Forelimb muscle (tissue), 1 donor: ENCODE results near the gene TMEM167A. TPM values are rescaled to one million over a fixed set of nuclear protein-coding genes. Genes with fewer than 3 reads are reported as not detected.

ENCODE experiments used
- DNase-seq: peaks from one replicate; pipeline ENCODE4 v3.0.0-alpha.2; 2013; ENCODE audit warnings: low read depth
- polyA plus RNA-seq: library from polyadenylated mRNA; unstranded; fragments of 120-200 nt; gene quantifications from one replicate; pipeline ENCODE4 v1.2.1, GENCODE V29; 2013; ENCODE audit not compliant: insufficient read length

TMEM167A gene, protein sequence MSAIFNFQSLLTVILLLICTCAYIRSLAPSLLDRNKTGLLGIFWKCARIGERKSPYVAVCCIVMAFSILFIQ
- 56.2 TPM for polyA plus RNA-seq

DNA sequence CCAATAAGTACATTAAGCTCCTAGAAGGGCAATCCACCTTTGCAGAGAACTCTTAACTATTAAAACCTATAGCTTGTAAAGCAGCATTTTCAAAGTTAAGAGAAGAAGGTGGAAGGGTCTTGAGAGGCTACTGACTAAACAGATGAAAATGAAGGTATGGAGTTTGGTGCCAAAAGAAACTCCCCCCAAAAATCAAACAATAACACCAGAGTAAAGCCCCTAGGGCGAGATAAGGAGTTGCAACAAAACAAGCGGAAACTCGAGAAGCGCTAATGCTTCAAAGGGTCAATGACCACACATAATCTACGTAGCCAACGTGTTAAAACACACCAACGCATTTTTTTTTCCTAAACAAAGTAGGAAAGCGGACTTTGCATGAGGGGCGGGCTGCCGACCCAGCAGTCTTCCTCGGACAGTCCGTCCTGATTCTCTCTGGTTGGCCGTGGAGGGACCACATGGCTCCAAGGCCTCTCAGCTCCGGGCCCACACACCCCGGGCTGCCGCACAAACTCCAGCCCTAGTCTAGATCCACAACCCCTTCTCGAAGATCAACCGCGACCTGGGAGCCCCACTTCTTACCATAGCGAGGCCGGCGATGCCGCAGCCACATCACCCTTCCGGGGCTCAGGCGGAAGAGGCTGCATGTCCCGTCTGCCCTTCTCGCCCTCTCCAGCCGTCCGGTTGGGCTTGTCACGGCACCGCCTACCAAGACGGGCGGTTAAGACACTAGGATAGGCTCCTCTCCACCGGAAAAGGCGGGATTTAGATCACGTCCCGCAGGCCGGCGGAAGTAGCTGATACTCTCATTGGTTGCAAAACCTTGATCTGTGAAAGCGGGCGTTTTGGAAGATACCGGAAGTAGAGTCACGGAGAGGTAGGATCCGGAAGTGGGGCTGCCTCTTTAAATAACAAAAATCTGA is at the start of gene TMEM167A, which contains the start of gene XRCC4:
Gene TMEM167A, minus strand, starts transcription at position 653 of the 920 bp plus-strand sequence. Its CDS starts 71 bp downstream, at position 582.
Gene XRCC4, plus strand, starts transcription at position 806 of the 920 bp plus-strand sequence. CDS start 27,373 bp downstream, outside the sequence.
- DNase-seq = peak; percentile 99

DNA sequence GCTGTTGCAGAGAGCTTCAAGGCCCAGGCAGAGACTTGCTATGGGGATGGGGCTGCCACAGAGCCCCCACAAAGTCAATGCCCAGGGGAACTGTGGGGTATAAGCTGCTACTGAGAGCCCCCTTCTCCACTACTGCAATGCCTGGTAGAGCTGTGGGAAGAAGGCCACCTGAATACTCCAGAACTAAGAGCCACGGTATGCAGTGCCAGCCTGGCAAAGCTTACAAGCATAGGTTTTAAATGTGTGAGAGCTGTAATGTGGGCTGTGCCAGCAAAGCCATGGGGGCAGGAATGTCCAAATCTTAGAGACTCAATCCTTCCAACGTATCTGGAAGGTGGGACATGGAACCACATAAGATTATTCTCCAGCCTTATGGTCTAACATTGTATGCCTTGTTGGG is 49.3 kb upstream of the TMEM167A start:
- DNase-seq = no peak

DNA sequence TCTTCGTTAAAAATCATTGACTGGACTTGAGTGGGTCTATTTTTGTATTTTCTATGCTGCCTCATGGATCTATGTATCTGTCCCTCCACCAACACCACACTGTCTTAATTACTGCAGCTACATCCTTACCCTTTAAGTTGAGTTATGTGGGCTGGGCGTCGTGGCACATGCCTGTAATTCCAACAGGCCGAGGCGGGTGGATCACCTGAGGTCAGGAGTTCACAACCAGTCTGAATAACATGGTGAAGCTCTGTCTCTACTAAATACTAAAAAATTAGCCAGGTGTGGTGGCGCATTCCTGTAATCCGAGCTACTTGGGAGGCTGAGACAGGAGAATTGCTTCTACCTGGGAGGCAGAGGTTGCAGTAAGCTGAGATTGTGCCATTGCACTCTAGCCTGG is 48.4 kb upstream of the TMEM167A start:
- DNase-seq = no peak

DNA sequence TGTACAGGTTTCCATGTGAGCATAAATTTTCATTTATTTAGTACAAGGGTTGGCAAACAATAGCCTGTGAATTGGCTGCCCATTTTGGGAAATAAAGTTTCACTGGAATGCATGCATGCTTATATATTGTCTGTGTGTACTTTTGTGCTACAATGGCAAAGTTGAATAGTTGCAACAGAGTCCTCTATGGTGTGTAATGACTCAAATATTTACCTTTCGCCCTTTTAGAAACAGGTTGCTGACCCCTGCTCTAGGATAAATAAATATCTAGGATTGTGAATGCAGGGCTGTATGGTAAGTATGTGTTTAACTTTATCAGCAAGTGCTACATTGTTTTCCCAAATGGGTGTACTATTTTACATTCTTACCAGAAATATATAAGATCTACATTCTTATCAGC is 47.4 kb upstream of the TMEM167A start:
- DNase-seq = no peak

DNA sequence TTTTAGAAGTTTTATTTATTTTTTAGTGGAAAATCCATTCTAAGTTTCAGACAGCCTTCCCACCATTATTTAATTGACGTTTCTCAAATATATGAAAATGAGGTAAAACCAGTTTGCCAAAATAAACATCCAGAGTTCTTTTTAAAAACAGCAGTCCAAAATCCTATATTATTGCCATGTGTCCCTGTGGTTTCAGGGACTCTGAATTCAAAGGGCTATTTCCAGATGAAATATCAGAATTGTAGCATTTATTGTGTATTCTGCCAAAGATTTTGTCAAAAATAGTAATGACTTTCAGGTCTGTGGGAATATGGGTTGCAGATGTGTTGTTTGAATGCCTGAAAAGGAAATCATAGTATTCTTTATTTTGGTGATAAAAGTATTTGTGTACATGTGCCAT is 41.8 kb upstream of the TMEM167A start:
- DNase-seq = peak; percentile 19

DNA sequence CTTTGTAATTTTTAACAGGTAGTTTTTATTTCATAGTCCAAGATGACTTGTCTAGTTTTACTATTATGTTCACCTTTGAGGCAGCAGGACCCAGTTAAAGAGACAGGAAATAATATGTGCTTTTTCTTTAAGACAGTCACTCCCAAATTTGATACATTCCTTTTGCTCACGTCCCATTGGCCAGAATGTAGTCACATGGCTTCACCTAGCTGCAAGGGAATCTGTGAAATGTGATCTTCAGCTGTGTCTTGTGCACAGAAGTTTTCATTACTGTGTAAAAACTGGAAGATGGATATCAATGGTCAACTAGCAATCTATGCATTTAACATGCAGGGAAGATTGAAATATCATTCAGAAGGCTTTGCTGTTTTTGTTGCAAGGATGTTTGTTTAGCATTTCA is 41.3 kb upstream of the TMEM167A start:
- DNase-seq = no peak

DNA sequence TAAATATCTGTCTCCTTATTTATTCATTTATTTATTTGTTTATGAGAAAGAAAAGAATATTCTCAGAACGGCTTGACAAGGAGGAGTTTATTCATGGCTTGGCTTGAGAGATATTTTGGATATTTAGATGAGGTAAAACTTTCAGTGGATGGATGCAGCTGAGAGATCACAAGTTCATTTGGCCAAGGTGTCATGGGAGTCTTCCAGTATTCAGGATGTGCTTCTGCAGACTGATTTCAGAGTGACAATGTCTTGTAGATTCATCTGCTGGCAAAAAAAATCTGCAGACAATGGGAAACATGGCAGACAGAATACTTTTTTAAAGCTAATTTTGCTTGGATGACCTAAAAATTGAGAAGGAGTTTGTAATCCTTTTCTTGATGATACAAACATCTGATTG is 38.6 kb upstream of the TMEM167A start:
- DNase-seq = peak; percentile 31

DNA sequence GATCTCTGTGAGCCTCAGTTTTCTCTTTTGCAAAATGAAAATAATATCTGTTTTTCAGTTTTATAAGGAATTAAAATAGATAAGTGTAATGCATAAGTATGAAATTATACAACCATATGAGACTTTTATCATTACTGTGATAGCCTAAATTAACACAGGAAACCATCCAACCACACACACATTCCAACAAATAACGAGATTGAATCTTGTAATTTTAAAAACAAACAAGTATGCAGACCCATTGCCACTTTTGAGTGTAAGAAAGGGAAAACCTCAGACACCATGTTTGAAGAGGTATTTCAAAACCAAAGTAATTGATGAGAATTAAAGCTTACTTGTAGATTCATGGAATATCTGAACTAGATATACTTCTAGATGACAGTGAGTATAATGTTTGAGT is 32.2 kb upstream of the TMEM167A start:
- DNase-seq = no peak

DNA sequence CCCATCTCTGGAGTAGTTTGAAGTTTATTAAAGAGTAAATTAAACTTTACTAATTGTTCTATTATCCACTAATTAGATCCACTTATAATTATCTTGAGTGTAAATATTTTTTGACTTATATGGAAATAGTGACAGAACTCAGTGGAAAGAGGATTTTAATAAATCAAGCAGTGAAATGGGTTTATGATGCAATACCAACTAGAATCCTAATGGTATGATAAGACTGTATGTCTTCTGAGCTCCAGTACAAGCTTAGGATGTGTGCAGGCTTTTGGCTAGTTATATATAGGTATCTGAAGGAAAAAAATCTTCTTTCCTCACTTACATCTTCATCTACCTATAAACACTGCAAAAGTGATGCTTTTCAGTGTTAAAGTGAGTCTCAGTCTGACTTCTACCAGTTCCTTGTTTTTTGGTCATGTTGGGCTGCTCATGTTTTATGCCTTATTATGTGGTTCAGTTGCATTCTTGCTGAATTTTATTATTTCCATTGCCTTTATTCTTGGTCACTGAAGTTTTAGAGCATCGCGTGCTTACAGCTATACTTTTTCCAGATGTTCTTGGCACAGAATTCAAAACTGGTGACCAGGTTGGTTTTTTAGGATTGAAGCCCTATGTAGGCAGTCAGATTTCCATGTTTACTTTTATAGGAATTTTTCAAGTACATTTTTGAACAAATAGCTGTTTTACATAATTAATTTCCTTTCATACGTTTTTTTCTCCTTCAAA is 30.7 kb upstream of the TMEM167A start:
- DNase-seq = no peak

DNA sequence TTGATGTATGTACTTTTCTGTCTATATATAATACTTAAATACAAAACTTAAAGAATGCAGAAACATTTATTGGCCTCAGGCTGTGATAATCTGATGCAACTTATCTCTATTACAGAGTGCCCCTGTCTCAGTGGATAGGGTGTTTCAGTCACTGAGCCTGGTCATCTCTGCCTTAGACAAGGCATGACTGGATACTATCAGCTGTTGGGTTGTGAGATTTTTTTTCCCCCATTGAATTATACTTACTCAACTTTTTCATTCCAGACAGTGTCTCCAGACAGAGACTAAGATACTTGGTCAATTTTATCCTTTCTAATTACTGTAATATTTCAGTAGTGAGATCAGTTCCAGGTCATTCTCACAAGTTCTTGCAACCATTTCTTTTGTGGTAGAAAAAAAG is 26.8 kb upstream of the TMEM167A start:
- DNase-seq = no peak

DNA sequence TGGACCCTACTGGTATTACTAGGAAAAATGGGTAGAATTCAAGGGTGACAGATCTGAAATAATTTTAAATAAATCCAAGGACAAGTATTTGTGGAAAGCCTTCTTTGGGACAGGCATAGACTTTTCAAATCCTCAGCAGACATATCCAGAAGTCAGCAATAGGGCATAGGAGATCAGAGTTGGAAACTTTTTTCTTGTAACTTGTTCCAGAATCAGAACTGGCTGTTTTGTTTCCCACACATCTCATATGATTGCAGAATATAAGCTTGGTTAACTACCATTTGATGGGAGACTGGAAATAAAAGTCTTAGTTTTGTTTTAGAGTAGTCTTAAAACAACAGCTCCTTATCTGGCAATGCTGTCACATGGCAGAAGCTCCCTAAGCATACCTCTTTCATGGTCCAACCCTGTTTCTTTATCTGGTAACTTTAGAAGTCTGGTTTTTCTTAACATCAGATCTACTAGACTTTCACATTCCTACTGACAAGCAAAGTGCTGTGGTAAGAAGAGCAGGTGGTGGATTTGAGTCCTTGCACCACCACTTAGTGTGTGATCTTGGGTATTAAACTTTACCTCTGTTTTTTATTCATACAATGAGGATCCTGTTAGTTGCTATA is 25.3 kb upstream of the TMEM167A start:
- DNase-seq = no peak

DNA sequence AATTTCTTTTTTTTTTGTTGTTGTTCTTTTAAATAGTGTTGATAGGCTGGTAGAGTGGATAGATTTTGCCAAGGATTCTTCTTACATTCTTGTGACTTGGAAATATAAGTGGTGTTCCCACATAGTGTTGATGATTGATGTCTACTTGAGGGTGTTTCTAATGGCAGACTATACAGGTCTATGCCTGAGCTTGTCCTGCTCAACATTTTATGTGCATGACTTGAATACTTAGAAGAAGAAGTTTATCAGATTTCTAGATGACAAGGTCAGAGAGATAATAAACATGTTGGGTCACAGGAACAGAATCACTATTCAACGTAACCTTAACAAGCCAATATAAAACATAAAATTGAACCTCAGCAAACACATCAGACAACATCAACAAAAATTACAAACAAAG is 24.3 kb upstream of the TMEM167A start:
- no peak for DNase-seq

DNA sequence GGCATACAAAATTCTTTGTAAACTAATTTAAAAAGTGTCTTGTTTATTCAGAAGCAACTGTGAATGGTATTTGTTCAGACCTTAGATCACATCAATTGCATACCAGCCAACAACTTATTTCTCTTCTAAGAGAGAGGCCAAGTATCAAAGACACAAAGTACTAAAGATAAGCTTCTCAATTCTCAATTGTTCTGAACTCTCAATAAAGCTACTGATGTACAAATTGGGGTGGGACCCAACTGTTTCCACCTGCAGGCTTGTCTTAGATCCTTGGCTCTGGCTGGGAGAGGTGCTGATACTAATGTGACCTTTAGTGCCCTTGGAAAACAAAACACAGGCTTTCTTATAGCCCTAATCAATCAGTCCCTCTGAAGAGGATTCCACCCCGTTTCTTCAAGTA is 22.3 kb upstream of the TMEM167A start:
- DNase-seq = no peak

DNA sequence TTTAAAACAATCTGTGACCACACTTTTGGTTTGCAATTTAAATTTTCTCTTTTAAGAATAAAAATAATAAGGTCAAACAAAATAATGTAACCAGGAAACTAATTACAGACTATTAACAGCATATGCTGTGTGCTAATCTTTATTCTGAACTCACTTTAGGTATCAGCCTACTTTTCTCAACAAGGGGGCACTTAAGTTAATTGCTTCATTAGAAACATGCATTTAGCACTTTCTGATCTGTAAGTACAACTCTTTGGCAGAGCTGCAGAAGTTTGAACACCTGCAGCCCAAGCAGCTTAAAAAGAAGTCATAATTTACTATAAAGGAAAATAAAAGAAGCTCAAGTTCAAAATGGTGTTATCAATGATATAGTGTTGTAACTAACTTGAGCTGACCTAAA is 21.8 kb upstream of the TMEM167A start:
- DNase-seq = no peak

DNA sequence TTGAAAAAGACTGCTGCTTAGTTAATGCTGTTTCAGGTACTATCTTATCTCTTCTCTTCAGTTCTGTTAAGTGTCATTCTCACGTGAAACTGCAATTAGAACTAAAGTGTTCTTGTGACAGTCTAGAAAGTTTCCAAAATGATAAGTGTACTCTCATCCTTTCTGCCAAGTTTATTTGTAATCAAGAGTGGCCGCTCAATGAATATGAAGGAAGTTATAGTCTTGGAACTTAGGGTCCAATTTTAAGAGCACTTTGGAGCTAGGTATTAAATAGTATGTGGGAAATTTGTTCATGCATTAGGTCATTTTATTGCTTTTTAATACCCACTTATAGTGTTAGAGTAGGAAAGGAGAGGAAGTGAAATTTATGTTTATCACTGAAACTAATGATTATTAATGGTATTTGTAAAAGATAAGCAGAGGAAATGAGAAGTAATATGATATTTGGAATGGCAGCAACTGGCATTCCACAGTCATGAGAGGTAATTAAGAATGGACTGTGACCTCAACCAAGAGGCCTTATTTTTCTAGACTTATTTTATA is 20.6 kb upstream of the TMEM167A start:
- DNase-seq = no peak

DNA sequence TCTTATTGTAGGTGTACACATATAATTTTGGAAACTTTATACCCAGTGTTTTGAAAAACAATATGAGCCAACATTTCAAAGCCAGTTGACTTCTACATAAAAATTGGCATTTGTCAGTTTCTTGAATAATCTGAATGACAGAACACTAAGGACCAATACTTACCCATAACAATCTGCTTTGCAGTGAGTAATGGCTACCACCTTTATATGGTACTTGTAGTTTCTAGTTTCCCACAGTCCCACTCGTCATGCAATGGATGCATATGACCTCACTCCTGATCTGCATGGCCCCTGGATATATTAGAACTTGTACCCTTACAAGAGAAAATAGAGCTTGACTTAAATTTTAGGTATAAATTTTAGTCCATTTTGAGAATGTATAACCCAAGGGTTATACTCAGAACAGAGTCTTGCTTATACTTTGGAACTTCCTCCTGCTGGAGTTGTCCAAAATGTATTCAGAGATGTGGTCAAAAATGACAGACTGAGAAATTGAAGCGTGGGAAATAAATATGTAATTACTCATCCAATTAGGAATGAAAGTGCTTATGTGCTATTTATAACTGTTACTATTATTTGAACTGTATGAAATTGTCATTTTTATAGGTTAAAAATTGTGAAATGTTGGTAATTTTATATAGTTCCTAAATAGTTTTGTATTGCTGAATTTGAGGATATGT is 19.6 kb upstream of the TMEM167A start:
- no peak for DNase-seq

DNA sequence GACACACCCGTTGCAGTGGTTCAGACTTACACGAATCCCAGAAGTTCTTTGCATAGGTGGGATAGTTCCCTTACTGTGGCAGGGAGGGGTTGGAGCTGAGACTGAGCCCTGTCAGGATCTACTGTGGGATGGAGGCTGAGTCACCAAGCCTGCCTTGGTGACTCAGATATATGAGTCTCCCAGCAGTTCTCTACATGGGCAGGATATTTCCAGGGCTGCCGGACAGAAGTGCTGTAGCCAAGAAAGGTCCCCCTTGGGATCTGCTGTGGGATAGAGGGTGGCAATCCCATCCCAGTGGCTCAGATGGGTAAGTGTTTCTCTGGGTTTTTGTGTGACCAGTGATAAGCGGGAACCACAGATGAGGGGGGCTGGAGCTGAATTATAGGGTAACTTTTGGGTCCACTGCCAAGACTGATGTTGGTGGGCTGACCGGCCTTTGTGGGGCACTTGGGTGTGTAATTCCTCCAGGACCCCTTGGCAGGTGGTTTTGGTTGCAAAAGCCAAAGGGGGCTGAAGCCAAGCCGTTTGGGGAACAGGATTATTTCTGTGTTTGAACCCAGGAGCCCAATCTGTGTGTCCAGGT is 18.9 kb upstream of the TMEM167A start:
- DNase-seq = no peak

DNA sequence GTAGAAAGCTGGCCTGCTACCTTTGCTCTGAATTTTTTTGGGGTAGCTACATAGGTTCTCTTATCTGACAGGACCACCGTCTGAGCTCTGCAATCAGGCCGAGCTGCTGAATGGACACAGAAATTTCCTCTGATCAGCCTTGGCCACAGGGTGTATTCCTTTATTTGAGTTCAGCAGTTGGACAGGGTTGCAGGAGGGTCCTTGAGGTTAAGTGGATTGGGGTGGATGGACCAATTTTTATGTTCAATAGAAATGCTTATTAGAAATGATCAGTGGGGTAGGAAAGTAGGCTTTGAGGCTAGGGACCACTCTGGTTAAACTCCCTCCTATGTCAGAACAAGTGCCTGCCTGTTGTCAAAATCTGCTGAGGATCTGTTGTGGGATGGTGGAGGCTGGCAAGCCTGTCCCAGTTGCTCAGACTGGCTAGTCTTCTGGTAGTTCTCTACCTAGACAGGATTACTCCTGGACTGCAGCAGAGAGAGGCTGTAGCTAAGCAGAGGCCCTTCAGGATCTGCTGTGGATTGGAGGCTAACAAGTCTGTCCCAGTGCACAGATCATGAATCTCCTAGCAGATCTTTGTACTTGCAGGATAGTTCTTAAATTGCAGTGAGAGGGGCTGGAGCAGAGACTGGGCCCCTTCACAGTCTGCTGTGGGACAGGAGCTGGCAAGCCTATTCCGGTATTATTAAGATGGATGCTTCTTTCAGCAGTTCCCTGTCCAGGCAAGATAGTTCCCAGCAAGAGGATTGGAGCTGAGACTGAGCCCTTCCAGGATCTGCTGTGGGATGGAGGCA is 18.2 kb upstream of the TMEM167A start:
- no peak for DNase-seq

DNA sequence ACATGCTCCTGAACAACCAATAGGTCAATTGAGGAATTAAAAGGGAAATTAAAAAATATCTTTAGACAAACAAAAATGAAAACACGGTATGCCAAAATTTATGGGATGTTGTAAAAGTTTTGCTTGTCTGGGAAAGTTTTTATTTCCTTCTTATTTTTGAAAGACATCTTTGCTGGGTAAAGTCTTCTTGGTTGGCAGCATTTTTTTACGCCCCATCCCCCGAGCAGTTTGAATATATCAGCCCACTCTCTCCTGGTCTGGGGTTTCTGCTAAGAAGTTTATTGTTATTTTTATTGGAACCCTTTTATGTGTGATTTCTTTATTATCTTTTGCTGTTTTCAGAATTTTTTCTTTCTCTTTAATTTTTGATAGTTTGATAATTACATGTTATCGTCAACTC is 16.5 kb upstream of the TMEM167A start:
- DNase-seq = no peak

DNA sequence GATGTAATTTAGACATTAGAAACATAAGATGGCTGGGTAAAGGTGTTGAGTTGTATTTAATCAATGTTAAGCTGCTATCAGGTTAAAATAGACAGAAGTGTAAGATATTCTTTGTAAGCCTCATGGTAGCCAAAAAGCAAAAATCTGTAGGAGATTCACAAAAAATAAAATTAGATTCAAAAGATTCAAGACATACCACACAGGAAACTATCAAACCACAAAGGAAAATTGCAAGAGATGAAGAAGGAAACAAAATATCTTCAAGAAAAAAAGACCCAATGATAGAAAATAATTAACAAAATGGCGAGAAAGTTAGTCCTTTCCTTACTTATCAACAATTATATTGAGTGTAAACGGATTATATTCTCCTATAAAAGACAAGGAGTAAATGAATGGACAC is 15.4 kb upstream of the TMEM167A start:
- DNase-seq = no peak
